ENCODE results near the gene EGLN3. TPM values are rescaled to one million over a fixed set of nuclear protein-coding genes. Genes with fewer than 3 reads are reported as not detected.

The EGLN3 gene
- total RNA-seq, 1 experiment from 2014 or later: 3.1 TPM

- peak overlapping the region; percentile 45 for H3K27ac Mint-ChIP-seq (ENCODE audit: unreplicated experiment)
- BruUV-seq (replicated peaks): no TSS peak
- no peak for TF ChIP-seq CTCF (IDR thresholded peaks at IDR 0.05; ENCODE audit: unreplicated experiment)
- CTCF ChIA-PET: interaction anchor here (0.6 kb wide), 2 partner anchors 14 to 369 kb away, joined by 3 to 4 read pairs; no protein-coding TSS in a partner anchor
- DNase-seq: peak; percentile 68
- no peaks in the 10 kb centered on the region for H3K27me3 Mint-ChIP-seq (ENCODE audit: unreplicated experiment)
- intact Hi-C loops (cut with micrococcal nuclease; ENCODE audit: unreplicated experiment): loop anchor here (5.0 kb wide), 1 partner anchor 182 kb away; no protein-coding TSS in a partner anchor
- H3K36me3 Mint-ChIP-seq (ENCODE audit: insufficient read depth, unreplicated experiment): peaks cover 5% of the 10 kb centered on the region
- H3K4me1 Mint-ChIP-seq (ENCODE audit: low read depth, unreplicated experiment): peaks cover 25% of the 10 kb centered on the region
- no peaks in the 10 kb centered on the region for H3K9me3 Mint-ChIP-seq (ENCODE audit: low read depth, unreplicated experiment)
- H3K4me3 Mint-ChIP-seq (ENCODE audit: low read depth, unreplicated experiment): no peak overlapping the region
Measured at GRCh38 chr14:33914676-33915516, 36.0 kb downstream of the EGLN3 start.

- H3K36me3 Mint-ChIP-seq (ENCODE audit: insufficient read depth, unreplicated experiment): peaks cover 5% of the 10 kb centered on the region
- DNase-seq: no peak
- H3K27ac Mint-ChIP-seq (ENCODE audit: unreplicated experiment): no peak overlapping the region
- H3K9me3 Mint-ChIP-seq (ENCODE audit: low read depth, unreplicated experiment): no peaks in the 10 kb centered on the region
- no TSS peak for BruUV-seq (replicated peaks)
- no peak for TF ChIP-seq CTCF (IDR thresholded peaks at IDR 0.05; ENCODE audit: unreplicated experiment)
- no peak overlapping the region for H3K4me3 Mint-ChIP-seq (ENCODE audit: low read depth, unreplicated experiment)
- peaks cover 16% of the 10 kb centered on the region for H3K4me1 Mint-ChIP-seq (ENCODE audit: low read depth, unreplicated experiment)
- CTCF ChIA-PET: no interaction called here
- H3K27me3 Mint-ChIP-seq (ENCODE audit: unreplicated experiment): no peaks in the 10 kb centered on the region
- intact Hi-C loops (cut with micrococcal nuclease; ENCODE audit: unreplicated experiment): no loop called here
Measured at GRCh38 chr14:33911046-33911445, 39.8 kb downstream of the EGLN3 start.

- Mint-ChIP-seq H3K36me3 (ENCODE audit: insufficient read depth, unreplicated experiment) (peaks cover 5% of the 10 kb centered on the region), H3K27ac (ENCODE audit: unreplicated experiment) (no peak overlapping the region), H3K4me1 (ENCODE audit: low read depth, unreplicated experiment) (peaks cover 10% of the 10 kb centered on the region), H3K9me3 (ENCODE audit: low read depth, unreplicated experiment) (no peaks in the 10 kb centered on the region), H3K4me3 (ENCODE audit: low read depth, unreplicated experiment) (no peak overlapping the region), H3K27me3 (ENCODE audit: unreplicated experiment) (no peaks in the 10 kb centered on the region)
- intact Hi-C loops (cut with micrococcal nuclease; ENCODE audit: unreplicated experiment): no loop called here
- CTCF ChIA-PET: no interaction called here
- BruUV-seq (replicated peaks): no TSS peak
- TF ChIP-seq CTCF (IDR thresholded peaks at IDR 0.05; ENCODE audit: unreplicated experiment): no peak
- DNase-seq: no peak
Measured at GRCh38 chr14:33910435-33910834, 40.4 kb downstream of the EGLN3 start.

- Mint-ChIP-seq H3K4me3 (ENCODE audit: low read depth, unreplicated experiment) (no peak overlapping the region), H3K27ac (ENCODE audit: unreplicated experiment) (no peak overlapping the region), H3K4me1 (ENCODE audit: low read depth, unreplicated experiment) (peaks cover 5% of the 10 kb centered on the region), H3K9me3 (ENCODE audit: low read depth, unreplicated experiment) (no peaks in the 10 kb centered on the region), H3K36me3 (ENCODE audit: insufficient read depth, unreplicated experiment) (no peaks in the 10 kb centered on the region), H3K27me3 (ENCODE audit: unreplicated experiment) (no peaks in the 10 kb centered on the region)
- intact Hi-C loops (cut with micrococcal nuclease; ENCODE audit: unreplicated experiment): loop anchor here (5.0 kb wide), 1 partner anchor 62 kb away; no protein-coding TSS in a partner anchor
- CTCF ChIA-PET: no interaction called here
- no TSS peak for BruUV-seq (replicated peaks)
- no peak for TF ChIP-seq CTCF (IDR thresholded peaks at IDR 0.05; ENCODE audit: unreplicated experiment)
- DNase-seq: no peak
Measured at GRCh38 chr14:33909380-33910084, 41.3 kb downstream of the EGLN3 start.
